ENCODE data around the gene XYLT1. TPM values are rescaled to one million over a fixed set of nuclear protein-coding genes. Genes with fewer than 3 reads are reported as not detected.

Gene XYLT1
- total RNA-seq, 6 experiments from 2014 or later, result 0.48 to 2.0 (median 0.59) TPM

DNA sequence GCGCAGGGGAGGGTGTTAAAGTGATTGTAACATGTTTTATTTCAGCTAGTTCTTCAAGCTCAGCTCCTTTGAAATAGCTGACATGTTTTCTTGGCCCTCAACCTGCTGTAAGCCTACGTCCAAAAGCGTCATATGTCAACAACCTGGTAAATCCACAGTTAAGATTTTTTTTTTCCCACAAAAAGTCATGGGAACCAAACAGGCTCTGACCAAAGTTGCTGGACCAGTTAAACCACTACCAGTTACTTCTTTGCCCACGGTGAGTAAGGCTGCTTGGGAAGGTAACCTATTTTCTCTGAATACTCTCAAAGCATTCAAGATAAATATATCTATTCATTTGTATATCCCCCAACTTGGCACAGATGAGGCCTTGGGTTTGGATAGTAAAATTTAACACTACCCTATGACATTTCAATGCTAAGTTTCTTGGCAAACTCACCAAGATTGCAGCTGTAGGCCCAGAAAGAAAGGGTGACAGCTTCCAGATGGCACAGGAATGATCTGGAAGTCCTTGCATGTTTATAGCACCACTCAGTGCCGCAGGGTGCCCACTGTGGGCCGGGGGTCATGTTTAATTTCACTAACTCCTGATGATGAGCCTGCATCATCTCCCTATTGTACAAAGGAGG lies 166.2 kb downstream of the XYLT1 start:
- Histone ChIP-seq H3K27me3 (no peaks in the 10 kb centered on the region), H3K4me3 (no peak overlapping the region), H3K36me3 (no peaks in the 10 kb centered on the region), H3K4me1 (peaks cover 0 to 2% (median 0%) of the 10 kb centered on the region in 4 donors), H3K9me3 (no peaks in the 10 kb centered on the region), H3K27ac (no peak overlapping the region)
- TF ChIP-seq, protein P1, sequence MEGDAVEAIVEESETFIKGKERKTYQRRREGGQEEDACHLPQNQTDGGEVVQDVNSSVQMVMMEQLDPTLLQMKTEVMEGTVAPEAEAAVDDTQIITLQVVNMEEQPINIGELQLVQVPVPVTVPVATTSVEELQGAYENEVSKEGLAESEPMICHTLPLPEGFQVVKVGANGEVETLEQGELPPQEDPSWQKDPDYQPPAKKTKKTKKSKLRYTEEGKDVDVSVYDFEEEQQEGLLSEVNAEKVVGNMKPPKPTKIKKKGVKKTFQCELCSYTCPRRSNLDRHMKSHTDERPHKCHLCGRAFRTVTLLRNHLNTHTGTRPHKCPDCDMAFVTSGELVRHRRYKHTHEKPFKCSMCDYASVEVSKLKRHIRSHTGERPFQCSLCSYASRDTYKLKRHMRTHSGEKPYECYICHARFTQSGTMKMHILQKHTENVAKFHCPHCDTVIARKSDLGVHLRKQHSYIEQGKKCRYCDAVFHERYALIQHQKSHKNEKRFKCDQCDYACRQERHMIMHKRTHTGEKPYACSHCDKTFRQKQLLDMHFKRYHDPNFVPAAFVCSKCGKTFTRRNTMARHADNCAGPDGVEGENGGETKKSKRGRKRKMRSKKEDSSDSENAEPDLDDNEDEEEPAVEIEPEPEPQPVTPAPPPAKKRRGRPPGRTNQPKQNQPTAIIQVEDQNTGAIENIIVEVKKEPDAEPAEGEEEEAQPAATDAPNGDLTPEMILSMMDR (IDR thresholded peaks at IDR 0.05), result no peak
- no peak for TF ChIP-seq POLR2A (IDR thresholded peaks at IDR 0.05)
- WGBS (ENCODE audit: insufficient coverage, low coverage, low lambda C conversion rate, missing lambda C conversion rate), result 54% methylated on average over 4 of the region's 6 CpGs
- no peak for ATAC-seq
- no peak for DNase-seq
- intact Hi-C loops (cut with DNase I), result no loop called here

DNA sequence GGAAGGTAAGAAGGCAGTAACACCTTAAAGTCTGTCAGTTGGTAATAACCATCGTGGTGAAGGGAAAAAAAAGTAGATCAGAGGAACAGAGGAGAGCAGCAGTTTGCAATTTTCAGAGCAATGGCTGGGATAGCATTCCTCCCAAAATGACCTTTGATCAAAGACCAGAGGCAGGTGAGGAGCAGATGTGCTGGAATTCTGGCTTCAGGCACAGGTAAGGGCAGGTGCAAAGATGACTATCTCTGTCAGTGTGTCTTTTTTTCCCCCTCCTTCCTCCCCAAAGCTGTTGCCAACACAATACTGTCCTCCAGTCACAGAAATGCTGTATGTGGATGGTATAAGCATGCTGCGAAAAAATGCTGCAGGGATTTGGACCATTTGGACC lies 166.7 kb downstream of the XYLT1 start:
- 57% methylated on average over 2 of the region's 2 CpGs for WGBS (ENCODE audit: insufficient coverage, low coverage, low lambda C conversion rate, missing lambda C conversion rate)
- H3K27ac ChIP-seq, result no peak overlapping the region
- no peak overlapping the region for H3K4me3 ChIP-seq
- no peaks in the 10 kb centered on the region for H3K27me3 ChIP-seq
- H3K36me3 ChIP-seq, result no peaks in the 10 kb centered on the region
- H3K4me1 ChIP-seq, result peaks cover 0 to 2% (median 0%) of the 10 kb centered on the region in 4 donors
- H3K9me3 ChIP-seq, result no peaks in the 10 kb centered on the region
- ATAC-seq, result no peak
- TF ChIP-seq POLR2A (IDR thresholded peaks at IDR 0.05), result no peak
- TF ChIP-seq, protein P1 (IDR thresholded peaks at IDR 0.05), result no peak
- no peak for DNase-seq
- intact Hi-C loops (cut with DNase I), result no loop called here

DNA sequence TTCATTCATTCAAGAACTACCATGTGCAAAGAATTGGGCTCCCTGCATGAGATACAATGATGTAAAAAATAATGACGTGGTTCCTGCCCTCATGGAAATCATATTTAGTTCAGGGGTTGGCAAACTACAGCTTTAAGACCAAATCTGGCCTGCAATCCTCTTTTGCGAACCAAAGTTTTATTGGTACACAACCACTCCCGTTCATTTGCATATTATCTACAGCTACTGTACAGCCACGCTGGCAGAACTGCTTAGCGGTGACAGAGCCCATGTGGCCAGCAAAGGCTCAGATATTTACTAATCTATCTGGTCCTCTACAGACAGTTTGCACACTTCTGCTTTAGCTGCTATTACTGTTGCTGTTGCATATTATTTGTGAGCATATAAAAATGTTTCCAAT lies 167.7 kb downstream of the XYLT1 start:
- Histone ChIP-seq H3K36me3 (no peaks in the 10 kb centered on the region), H3K27ac (no peak overlapping the region), H3K27me3 (no peaks in the 10 kb centered on the region), H3K4me1 (peaks cover 0 to 2% (median 0%) of the 10 kb centered on the region in 4 donors), H3K4me3 (no peak overlapping the region), H3K9me3 (no peaks in the 10 kb centered on the region)
- intact Hi-C loops (cut with DNase I), result no loop called here
- TF ChIP-seq, protein P1 (IDR thresholded peaks at IDR 0.05), result no peak
- TF ChIP-seq POLR2A (IDR thresholded peaks at IDR 0.05), result no peak
- DNase-seq (no peak), ATAC-seq (no peak)
- WGBS (ENCODE audit: insufficient coverage, low coverage, low lambda C conversion rate, missing lambda C conversion rate), result 54% methylated on average over 5 of the region's 5 CpGs

DNA sequence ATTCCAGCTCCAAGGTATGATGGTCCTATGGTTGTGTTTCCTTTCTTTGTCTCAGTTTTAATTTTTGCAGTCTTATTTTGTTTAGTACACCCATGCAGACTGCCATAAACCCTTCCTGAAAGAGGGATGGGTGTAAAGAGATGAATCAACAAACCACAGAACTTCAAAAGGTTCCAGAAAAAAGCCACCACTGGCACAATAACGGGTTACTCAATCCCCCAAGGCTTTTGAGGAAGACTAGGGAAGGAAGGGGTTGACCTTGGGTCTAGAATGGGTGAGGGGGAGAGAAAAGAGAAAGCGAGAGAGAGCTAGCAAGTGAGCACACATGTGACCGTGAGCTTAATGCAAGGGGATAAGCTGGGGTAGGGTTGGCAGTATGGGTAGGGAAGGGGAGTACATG lies 168.1 kb downstream of the XYLT1 start:
- WGBS (ENCODE audit: insufficient coverage, low coverage, low lambda C conversion rate, missing lambda C conversion rate), result 57% methylated on average over 3 of the region's 3 CpGs
- TF ChIP-seq POLR2A (IDR thresholded peaks at IDR 0.05), result no peak
- TF ChIP-seq, protein P1 (IDR thresholded peaks at IDR 0.05), result no peak
- Histone ChIP-seq H3K27me3 (no peaks in the 10 kb centered on the region), H3K9me3 (no peaks in the 10 kb centered on the region), H3K27ac (no peak overlapping the region), H3K4me3 (no peak overlapping the region), H3K36me3 (no peaks in the 10 kb centered on the region), H3K4me1 (peaks cover 0 to 2% (median 0%) of the 10 kb centered on the region in 4 donors)
- DNase-seq (no peak), ATAC-seq (no peak)
- intact Hi-C loops (cut with DNase I), result no loop called here
